H1 (cell line): Measurements from ENCODE around the gene OTOGL. TPM values are rescaled to one million over a fixed set of nuclear protein-coding genes. Genes with fewer than 3 reads are reported as not detected.

ENCODE experiments used
- CTCF ChIA-PET: fragments of 300-600 bp; sonication (Branson Sonifier 250); formaldehyde crosslinking; loops from one replicate; lab custom pipeline; 2021; ENCODE audit not compliant: partially characterized antibody; lab: Charles Lee
- POLR2A ChIA-PET: fragments of 300-600 bp; sonication (Branson Sonifier 250); formaldehyde crosslinking; loops from one replicate; lab custom pipeline; 2021; ENCODE audit warnings: inconsistent platforms; ENCODE audit not compliant: partially characterized antibody; lab: Charles Lee
- DNase-seq, 2 experiments: peaks; one replicate each; pipeline versions ENCODE4 v3.0.0 to v3.0.0-alpha.2; 2010 to 2022; ENCODE audit warnings: low spot score in 2 of 2, low read depth in 1 of 2, mixed read lengths in 1 of 2
- FAIRE-seq: peaks from 2 replicates; lab custom pipeline; 2011; peaks lifted over from hg19 to GRCh38; lab: Jason Lieb, UNC
- H2AFZ ChIP-seq: 2 replicates; pipeline ENCODE4 v1.8.1; 2012; ENCODE audit warnings: low read length, inconsistent platforms
- H2AK5ac ChIP-seq: 2 replicates; pipeline ENCODE4 v1.6.1; 2013; ENCODE audit warnings: low read depth, low read length
- H2BK120ac ChIP-seq: replicated peaks from 2 replicates; pipeline ENCODE3; 2013; ENCODE audit warnings: low read depth, low read length, inconsistent platforms
- H2BK12ac ChIP-seq: 2 replicates; pipeline ENCODE4 v1.6.1; 2013; ENCODE audit warnings: low read depth, low read length
- H2BK15ac ChIP-seq: 2 replicates; pipeline ENCODE4 v1.6.1; 2013; ENCODE audit warnings: low read length
- H2BK20ac ChIP-seq: 2 replicates; pipeline ENCODE4 v1.6.1; 2013; ENCODE audit warnings: low read length
- H2BK5ac ChIP-seq: 2 replicates; pipeline ENCODE4 v1.6.1; 2013; ENCODE audit warnings: low read depth, low read length
- H3K14ac ChIP-seq: 2 replicates; pipeline ENCODE4 v1.6.1; 2013; ENCODE audit warnings: inconsistent platforms; ENCODE audit not compliant: insufficient read length
- H3K18ac ChIP-seq: 2 replicates; pipeline ENCODE4 v1.6.1; 2013; ENCODE audit warnings: low read length; ENCODE audit errors: extremely low read depth
- H3K23ac ChIP-seq: 2 replicates; pipeline ENCODE4 v1.6.1; 2013; ENCODE audit warnings: inconsistent platforms; ENCODE audit not compliant: insufficient read length
- H3K23me2 ChIP-seq: 2 replicates; pipeline ENCODE4 v1.6.1; 2013; ENCODE audit warnings: low read depth, low read length
- H3K27ac ChIP-seq: 2 replicates; pipeline ENCODE4 v1.6.1; 2011; ENCODE audit warnings: low read depth, low read length, inconsistent platforms
- H3K27me3 ChIP-seq, 4 experiments: replicated peaks in 1 of 4; 1 replicate in 1 of 4; 2 replicates in 3 of 4; pipeline versions ENCODE4 v1.6.1 to v1.8.1; 2011 to 2013; ENCODE audit warnings: low read length in 3 of 4, mild to moderate bottlenecking in 3 of 4, inconsistent platforms in 2 of 4, mixed read lengths in 2 of 4, moderate library complexity in 1 of 4; ENCODE audit not compliant: control insufficient read depth in 3 of 4, insufficient read depth in 3 of 4; ENCODE audit errors: extremely low read depth in 1 of 4
- H3K36me3 ChIP-seq, 4 experiments: 2 replicates each; pipeline versions ENCODE4 v1.6.1 to v1.8.1; 2011 to 2013; ENCODE audit warnings: mild to moderate bottlenecking in 4 of 4, low read length in 3 of 4, moderate library complexity in 2 of 4, control low read depth in 1 of 4, inconsistent platforms in 1 of 4; ENCODE audit not compliant: insufficient read depth in 4 of 4, control insufficient read depth in 2 of 4
- H3K4ac ChIP-seq: replicated peaks from 2 replicates; pipeline ENCODE3; 2013; ENCODE audit warnings: low read length, low read depth, mixed read lengths, inconsistent platforms; ENCODE audit not compliant: insufficient read length
- H3K4me1 ChIP-seq, 4 experiments: replicated peaks in 1 of 4; 1 replicate in 1 of 4; 2 replicates in 3 of 4; pipeline versions ENCODE4 v1.6.1 to v1.8.1; 2011 to 2013; ENCODE audit warnings: low read length in 3 of 4, inconsistent platforms in 2 of 4, mixed read lengths in 1 of 4; ENCODE audit not compliant: insufficient read depth in 4 of 4, control insufficient read depth in 3 of 4
- H3K4me2 ChIP-seq, 2 experiments: 2 replicates each; pipeline versions ENCODE4 v1.6.1 to v1.8.1; 2011 to 2013; ENCODE audit warnings: low read depth in 2 of 2, low read length in 2 of 2, control low read depth in 1 of 2, inconsistent platforms in 1 of 2, mild to moderate bottlenecking in 1 of 2; ENCODE audit not compliant: insufficient read depth in 1 of 2
- H3K4me3 ChIP-seq, 4 experiments: fragments of 200-600, 300-600 bp in 1 of 4; sonication (generic), shearing (Covaris generic), sonication (Bioruptor Twin) in 1 of 4; 2 replicates each; pipeline versions ENCODE4 v1.5.1 to v1.8.1; 2011 to 2016; ENCODE audit warnings: low read length in 4 of 4, low read depth in 3 of 4, control low read depth in 2 of 4, inconsistent platforms in 2 of 4, mild to moderate bottlenecking in 2 of 4, mixed read lengths in 1 of 4, moderate library complexity in 1 of 4; ENCODE audit not compliant: insufficient read depth in 2 of 4; ENCODE audit errors: extremely low read depth in 1 of 4
- H3K56ac ChIP-seq: replicated peaks from 2 replicates; pipeline ENCODE3; 2013; ENCODE audit warnings: low read depth, mild to moderate bottlenecking, mixed read lengths, low read length, inconsistent platforms; ENCODE audit not compliant: insufficient read length
- H3K79me1 ChIP-seq: 2 replicates; pipeline ENCODE4 v1.6.1; 2013; ENCODE audit warnings: low read depth, low read length, control low read depth
- H3K79me2 ChIP-seq, 2 experiments: 2 replicates each; pipeline versions ENCODE4 v1.6.1 to v1.8.1; 2012 to 2013; ENCODE audit warnings: low read length in 2 of 2, mild to moderate bottlenecking in 2 of 2, inconsistent platforms in 1 of 2; ENCODE audit not compliant: insufficient read depth in 2 of 2, control insufficient read depth in 1 of 2
- H3K9ac ChIP-seq, 4 experiments: replicated peaks in 1 of 4; 1 replicate in 1 of 4; 2 replicates in 3 of 4; pipeline versions ENCODE4 v1.6.1 to v1.8.1; 2011 to 2013; ENCODE audit warnings: low read depth in 3 of 4, low read length in 3 of 4, control low read depth in 2 of 4, mild to moderate bottlenecking in 2 of 4, moderate library complexity in 2 of 4, inconsistent platforms in 1 of 4; ENCODE audit errors: extremely low read depth in 1 of 4
- H3K9me3 ChIP-seq, 2 experiments: 2 replicates each; pipeline versions ENCODE4 v1.6.1 to v1.8.1; 2012 to 2013; ENCODE audit warnings: mild to moderate bottlenecking in 2 of 2, moderate library complexity in 2 of 2, control low read depth in 1 of 2, inconsistent platforms in 1 of 2, low read depth in 1 of 2, low read length in 1 of 2, mixed read lengths in 1 of 2; ENCODE audit not compliant: insufficient read depth in 2 of 2
- H4K20me1 ChIP-seq, 2 experiments: replicated peaks in 1 of 2; 2 replicates each; pipeline versions ENCODE3 to v1.8.1; 2011 to 2013; ENCODE audit warnings: inconsistent platforms in 2 of 2, low read length in 2 of 2, mild to moderate bottlenecking in 1 of 2; ENCODE audit not compliant: insufficient read depth in 2 of 2, control insufficient read depth in 1 of 2
- H4K5ac ChIP-seq: 2 replicates; pipeline ENCODE4 v1.6.1; 2013; ENCODE audit warnings: low read length, low read depth, mixed read lengths, inconsistent platforms; ENCODE audit not compliant: insufficient read length
- H4K8ac ChIP-seq: 2 replicates; pipeline ENCODE4 v1.8.0; 2013; ENCODE audit warnings: mild to moderate bottlenecking, moderate library complexity, low read length, inconsistent platforms; ENCODE audit not compliant: insufficient read depth; ENCODE audit errors: extremely low read depth
- H4K91ac ChIP-seq: replicated peaks from 2 replicates; pipeline ENCODE3; 2013; ENCODE audit warnings: low read length, mixed read lengths, inconsistent platforms; ENCODE audit not compliant: insufficient read length
- ASH2L ChIP-seq: fragments of 200-600, 300-600 bp; sonication (generic); IDR thresholded peaks from one replicate; pipeline ENCODE4 v1.7.1; 2017; ENCODE audit warnings: low read length
- EZH2 ChIP-seq: fragments of 200-600 bp; sonication (generic); IDR thresholded peaks from 2 replicates; pipeline ENCODE4 v1.7.1; 2012; ENCODE audit warnings: low read depth, mild to moderate bottlenecking, moderate library complexity, low read length, inconsistent platforms; ENCODE audit not compliant: severe bottlenecking
- KDM5A ChIP-seq: fragments of 200-600 bp; IDR thresholded peaks from 2 replicates; pipeline ENCODE4 v1.7.1; 2012; ENCODE audit warnings: mild to moderate bottlenecking, low read length, inconsistent platforms, mixed read lengths
- MAFK ChIP-seq: IDR thresholded peaks from 2 replicates; pipeline ENCODE4 v1.6.1; 2012; ENCODE audit warnings: low read depth, mild to moderate bottlenecking, improper control_type of control experiment, low read length
- POLR2AphosphoS5 ChIP-seq: IDR thresholded peaks from 2 replicates; pipeline ENCODE4 v1.6.1; 2011; ENCODE audit warnings: low read depth, low read length
- POU5F1 ChIP-seq: IDR thresholded peaks from 2 replicates; pipeline ENCODE4 v1.6.1; 2011; ENCODE audit warnings: low read depth, mild to moderate bottlenecking, low read length, moderate library complexity
- RAD21 ChIP-seq, 2 experiments: IDR thresholded peaks in 1 of 2; conservative IDR thresholded peaks in 1 of 2; 2 replicates each; pipeline ENCODE4 v1.6.1; 2011; ENCODE audit warnings: low read depth in 2 of 2, low read length in 2 of 2, improper control_type of control experiment in 1 of 2, inconsistent platforms in 1 of 2, mild to moderate bottlenecking in 1 of 2, moderate library complexity in 1 of 2
- SP4 ChIP-seq: IDR thresholded peaks from 2 replicates; pipeline ENCODE4 v1.6.1; 2012; ENCODE audit warnings: low read length, inconsistent platforms
- SRF ChIP-seq: IDR thresholded peaks from 2 replicates; pipeline ENCODE4 v1.6.1; 2011; ENCODE audit warnings: mild to moderate bottlenecking, low read depth, low read length, moderate library complexity
- TAF1 ChIP-seq: IDR thresholded peaks from 2 replicates; pipeline ENCODE4 v1.6.1; 2011; ENCODE audit warnings: mild to moderate bottlenecking, low read depth, low read length
- TAF7 ChIP-seq: optimal IDR thresholded peaks from 2 replicates; pipeline ENCODE3; 2011; ENCODE audit warnings: low read depth, mild to moderate bottlenecking, inconsistent platforms, low read length, moderate library complexity, borderline replicate concordance
- TBP ChIP-seq: IDR thresholded peaks from 2 replicates; pipeline ENCODE4 v1.6.1; 2011; ENCODE audit warnings: low read depth, low read length, improper control_type of control experiment
- TCF12 ChIP-seq: IDR thresholded peaks from 2 replicates; pipeline ENCODE4 v1.6.1; 2011; ENCODE audit warnings: low read depth, mild to moderate bottlenecking, low read length
- ZNF274 ChIP-seq: IDR thresholded peaks from 2 replicates; pipeline ENCODE4 v1.7.0; 2012; ENCODE audit warnings: low read length, borderline replicate concordance; ENCODE audit errors: extremely low read depth
- polyA plus RNA-seq, 7 experiments: library from polyadenylated mRNA; depleted of rRNA in 3 of 7; stranded (reverse) in 5 of 7; unstranded in 2 of 7; fragments of >200 nt in 5 of 7; fragments of 200-250 nt in 2 of 7; gene quantifications; 1 replicate in 5 of 7; 2 replicates in 1 of 7; 4 replicates in 1 of 7; pipeline versions ENCODE4 v1.2.1 to v1.2.3, GENCODE V29; 2011 to 2013; ENCODE audit warnings: missing spikeins in 2 of 7, mixed read lengths in 2 of 7
- total RNA-seq: library from RNA; stranded (reverse); fragmentation: NEBNext Ultra II Directional; extraction: Animal tissue kit (Norgen Biotek cat#: 25700); gene quantifications from 2 replicates; pipeline ENCODE4 v1.2.1, GENCODE V29; 2021
- TF ChIP-seq, protein P1 (sequence below): IDR thresholded peaks from 2 replicates; pipeline ENCODE4 v1.6.1; 2012; ENCODE audit warnings: low read length, inconsistent platforms

Gene OTOGL
- total and polyA plus RNA-seq, 2 of the 8 experiments (the other 6 are each of a cell fraction or from before 2014, with no cell fraction given), result 0.12 to 0.17 TPM

DNA sequence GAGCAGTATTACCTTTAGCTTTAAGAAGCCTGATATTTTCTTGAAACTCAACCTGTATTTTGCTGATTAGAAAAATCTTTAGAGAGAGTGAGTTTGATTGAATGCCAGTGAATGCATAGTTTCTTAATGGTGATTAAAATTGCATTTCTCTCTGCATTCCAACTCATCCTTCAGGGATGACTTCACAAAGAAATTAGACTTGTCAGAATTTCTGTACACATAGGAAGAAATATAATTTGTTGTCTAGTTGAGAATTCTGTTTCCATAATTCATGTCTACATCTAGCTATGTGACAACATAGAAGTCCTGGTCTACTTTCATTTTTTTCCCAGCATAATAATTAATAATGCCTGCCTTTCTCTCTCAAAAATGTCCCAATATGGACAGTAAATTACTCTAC lies 136.6 kb downstream of the OTOGL start:
- no peaks in the 10 kb centered on the region for H3K27me3 ChIP-seq
- H2BK5ac ChIP-seq, result no peak overlapping the region
- no peak overlapping the region for H3K23ac ChIP-seq
- H4K20me1 ChIP-seq, result no peaks in the 10 kb centered on the region
- no peaks in the 10 kb centered on the region for H3K9me3 ChIP-seq
- no peaks in the 10 kb centered on the region for H3K79me1 ChIP-seq
- H2BK120ac ChIP-seq, result no peak overlapping the region
- no peak overlapping the region for H3K4ac ChIP-seq
- H3K56ac ChIP-seq, result no peak overlapping the region
- H3K18ac ChIP-seq, result no peak overlapping the region
- H3K23me2 ChIP-seq, result no peaks in the 10 kb centered on the region
- no peak overlapping the region for H2BK12ac ChIP-seq
- POLR2A ChIA-PET, result no interaction called here
- H3K9ac ChIP-seq, result no peak overlapping the region
- H2AFZ ChIP-seq, result no peak overlapping the region
- no peak overlapping the region for H4K91ac ChIP-seq
- no peaks in the 10 kb centered on the region for H3K4me1 ChIP-seq
- no peak overlapping the region for H2BK20ac ChIP-seq
- no peaks in the 10 kb centered on the region for H3K36me3 ChIP-seq
- no peak overlapping the region for H2AK5ac ChIP-seq
- H3K14ac ChIP-seq, result no peak overlapping the region
- no peak overlapping the region for H3K4me3 ChIP-seq
- H4K8ac ChIP-seq, result no peak overlapping the region
- H3K27ac ChIP-seq, result no peak overlapping the region
- no peak overlapping the region for H3K4me2 ChIP-seq
- no peaks in the 10 kb centered on the region for H3K79me2 ChIP-seq
- H4K5ac ChIP-seq, result no peak overlapping the region
- CTCF ChIA-PET, result interaction anchor here (0.5 kb wide), 1 partner anchor 884 kb away, joined by 3 read pairs; no protein-coding TSS in a partner anchor
- FAIRE-seq (no peak), DNase-seq (no peak)
- no peak overlapping the region for H2BK15ac ChIP-seq
- no peak for TF ChIP-seq SRF
- TF ChIP-seq TAF1, result no peak
- TF ChIP-seq POU5F1, result no peak
- TF ChIP-seq POLR2AphosphoS5, result no peak
- TF ChIP-seq TCF12, result no peak
- TF ChIP-seq, protein P1, sequence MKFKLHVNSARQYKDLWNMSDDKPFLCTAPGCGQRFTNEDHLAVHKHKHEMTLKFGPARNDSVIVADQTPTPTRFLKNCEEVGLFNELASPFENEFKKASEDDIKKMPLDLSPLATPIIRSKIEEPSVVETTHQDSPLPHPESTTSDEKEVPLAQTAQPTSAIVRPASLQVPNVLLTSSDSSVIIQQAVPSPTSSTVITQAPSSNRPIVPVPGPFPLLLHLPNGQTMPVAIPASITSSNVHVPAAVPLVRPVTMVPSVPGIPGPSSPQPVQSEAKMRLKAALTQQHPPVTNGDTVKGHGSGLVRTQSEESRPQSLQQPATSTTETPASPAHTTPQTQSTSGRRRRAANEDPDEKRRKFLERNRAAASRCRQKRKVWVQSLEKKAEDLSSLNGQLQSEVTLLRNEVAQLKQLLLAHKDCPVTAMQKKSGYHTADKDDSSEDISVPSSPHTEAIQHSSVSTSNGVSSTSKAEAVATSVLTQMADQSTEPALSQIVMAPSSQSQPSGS, result no peak
- no peak for TF ChIP-seq MAFK
- TF ChIP-seq EZH2, result no peak
- TF ChIP-seq SP4, result no peak
- no peak for TF ChIP-seq KDM5A
- TF ChIP-seq TAF7, result no peak
- no peak for TF ChIP-seq TBP
- no peak for TF ChIP-seq ZNF274
- no peak for TF ChIP-seq RAD21 (IDR thresholded peaks at IDR 0.05 in 1 of 2, conservative IDR thresholded peaks at IDR 0.05 in 1 of 2; ENCODE audit: low read depth in 2 of 2, low read length in 2 of 2)
- no peak for TF ChIP-seq ASH2L
